Caco-2 (cell line): Measurements from ENCODE around the gene ABHD17B. TPM values are rescaled to one million over a fixed set of nuclear protein-coding genes. Genes with fewer than 3 reads are reported as not detected.

Source experiments
- BruUV-seq: library from RNA; stranded (reverse); fragments of 400-500 nt; replicated peaks from 2 replicates; lab custom pipeline; 2021; lab: Mats Ljungman, UMichigan
- CTCF ChIA-PET: fragments of 300-600 bp; sonication (Branson Sonifier 250); formaldehyde crosslinking; loops from one replicate; lab custom pipeline; 2022; ENCODE audit warnings: antibody characterized with exemption; lab: Charles Lee
- POLR2A ChIA-PET: fragments of 300-600 bp; sonication (Branson Sonifier 250); formaldehyde crosslinking; loops from one replicate; lab custom pipeline; 2022; ENCODE audit warnings: antibody characterized with exemption; lab: Charles Lee
- DNase-seq, 2 experiments: peaks; one replicate each; pipeline versions ENCODE4 v3.0.0 to v3.0.0-alpha.2; 2020 to 2022
- H3K27me3 ChIP-seq: replicated peaks from 2 replicates; pipeline ENCODE4 v1.6.0; 2011; ENCODE audit warnings: low read length; ENCODE audit not compliant: control insufficient read depth, insufficient read depth
- H3K36me3 ChIP-seq: 2 replicates; pipeline ENCODE4 v1.5.1; 2011; ENCODE audit warnings: low read length; ENCODE audit not compliant: control insufficient read depth, insufficient read depth
- H3K4me1 ChIP-seq: fragments of 250-450 bp; sonication (Bioruptor Pico); 2 replicates; pipeline ENCODE4 v1.5.1; 2020; ENCODE audit warnings: mild to moderate bottlenecking
- H3K4me3 ChIP-seq: 2 replicates; pipeline ENCODE4 v1.5.1; 2011; ENCODE audit warnings: low read depth, mild to moderate bottlenecking, control low read depth, low read length
- H3K9me3 ChIP-seq: fragments of 250-450 bp; sonication (Bioruptor Pico); 2 replicates; pipeline ENCODE4 v1.5.1; 2020; ENCODE audit warnings: mild to moderate bottlenecking, moderate library complexity
- H3K27ac Mint-ChIP-seq: one replicate; pipeline ENCODE4 v1.8.0; 2022; ENCODE audit warnings: mixed read lengths; ENCODE audit not compliant: unreplicated experiment
- H3K27me3 Mint-ChIP-seq: one replicate; pipeline ENCODE4 v1.8.0; 2022; ENCODE audit warnings: mixed read lengths; ENCODE audit not compliant: insufficient read depth, unreplicated experiment
- H3K36me3 Mint-ChIP-seq: one replicate; pipeline ENCODE4 v1.8.0; 2022; ENCODE audit warnings: mild to moderate bottlenecking, mixed read lengths; ENCODE audit not compliant: insufficient read depth, unreplicated experiment
- H3K4me1 Mint-ChIP-seq: one replicate; pipeline ENCODE4 v1.8.0; 2022; ENCODE audit warnings: low read depth, mixed read lengths; ENCODE audit not compliant: unreplicated experiment
- H3K4me3 Mint-ChIP-seq: one replicate; pipeline ENCODE4 v1.8.0; 2022; ENCODE audit warnings: mild to moderate bottlenecking, moderate library complexity, mixed read lengths; ENCODE audit not compliant: unreplicated experiment
- H3K9me3 Mint-ChIP-seq: one replicate; pipeline ENCODE4 v1.8.0; 2022; ENCODE audit warnings: mixed read lengths; ENCODE audit not compliant: unreplicated experiment
- CTCF ChIP-seq, 2 experiments: fragments of 200-600 bp in 1 of 2; IDR thresholded peaks; 1 replicate in 1 of 2; 2 replicates in 1 of 2; pipeline versions ENCODE4 v1.5.1 to v1.8.0; 2011 to 2022; ENCODE audit warnings: antibody characterized with exemption in 1 of 2, control low read depth in 1 of 2, inconsistent platforms in 1 of 2, low read depth in 1 of 2, low read length in 1 of 2, mild to moderate bottlenecking in 1 of 2, moderate library complexity in 1 of 2; ENCODE audit not compliant: insufficient read depth in 1 of 2, severe bottlenecking in 1 of 2, unreplicated experiment in 1 of 2
- intact Hi-C: fragments of 100-400 bp; cut with micrococcal nuclease; formaldehyde crosslinking; loops from one replicate; pipeline ENCODE4 v1.10.0; 2022; ENCODE audit not compliant: unreplicated experiment
- total RNA-seq: library from RNA; stranded (reverse); gene quantifications from 2 replicates; pipeline ENCODE4 v1.2.3, GENCODE V29; 2022

The ABHD17B gene
- total RNA-seq, 1 experiment from 2014 or later, result 6.9 TPM

- BruUV-seq, result no TSS peak
- no peak for DNase-seq
- H3K36me3 Mint-ChIP-seq, result no peaks in the 10 kb centered on the region
- ChIA-PET POLR2A (no interaction called here), CTCF (no interaction called here)
- Histone ChIP-seq H3K9me3 (no peaks in the 10 kb centered on the region), H3K4me1 (no peaks in the 10 kb centered on the region), H3K27me3 (no peaks in the 10 kb centered on the region), H3K36me3 (no peaks in the 10 kb centered on the region), H3K4me3 (no peak overlapping the region)
- no peak overlapping the region for H3K27ac Mint-ChIP-seq
- no peaks in the 10 kb centered on the region for H3K9me3 Mint-ChIP-seq
- no peak for TF ChIP-seq CTCF (IDR thresholded peaks at IDR 0.05; ENCODE audit: insufficient read depth in 1 of 2, low read depth in 1 of 2, low read length in 1 of 2, severe bottlenecking in 1 of 2, unreplicated experiment in 1 of 2)
- no peak overlapping the region for H3K4me3 Mint-ChIP-seq
- intact Hi-C loops, result no loop called here
- H3K4me1 Mint-ChIP-seq, result no peaks in the 10 kb centered on the region
- no peaks in the 10 kb centered on the region for H3K27me3 Mint-ChIP-seq
Observed at GRCh38 chr9:71839668-71840067, 71.3 kb downstream of the ABHD17B start.

GRCh38 chr9:71835596-71835995 is 75.4 kb downstream of the ABHD17B start:
- BruUV-seq, result no TSS peak
- POLR2A ChIA-PET, result no interaction called here

GRCh38 chr9:71830929-71831328 is 80.1 kb downstream of the ABHD17B start:
- CTCF ChIA-PET, result no interaction called here
- no TSS peak for BruUV-seq

More at GRCh38 chr9:71835596-71835995, 75.4 kb downstream of the ABHD17B start:
- H3K27me3 ChIP-seq, result no peaks in the 10 kb centered on the region
- no peak overlapping the region for H3K4me3 Mint-ChIP-seq
- H3K36me3 ChIP-seq, result no peaks in the 10 kb centered on the region
- H3K4me3 ChIP-seq, result no peak overlapping the region
- DNase-seq, result no peak
- H3K9me3 Mint-ChIP-seq, result no peaks in the 10 kb centered on the region
- no peak overlapping the region for H3K27ac Mint-ChIP-seq
- H3K4me1 Mint-ChIP-seq, result no peaks in the 10 kb centered on the region
- intact Hi-C loops, result no loop called here
- no peak for TF ChIP-seq CTCF (IDR thresholded peaks at IDR 0.05; ENCODE audit: insufficient read depth in 1 of 2, low read depth in 1 of 2, low read length in 1 of 2, severe bottlenecking in 1 of 2, unreplicated experiment in 1 of 2)
- no peaks in the 10 kb centered on the region for H3K27me3 Mint-ChIP-seq
- no peaks in the 10 kb centered on the region for H3K9me3 ChIP-seq
- H3K4me1 ChIP-seq, result no peaks in the 10 kb centered on the region
- H3K36me3 Mint-ChIP-seq, result no peaks in the 10 kb centered on the region
- CTCF ChIA-PET, result no interaction called here

More at GRCh38 chr9:71830929-71831328, 80.1 kb downstream of the ABHD17B start:
- Mint-ChIP-seq H3K9me3 (no peaks in the 10 kb centered on the region), H3K27me3 (peaks cover 5% of the 10 kb centered on the region), H3K4me3 (no peak overlapping the region), H3K36me3 (no peaks in the 10 kb centered on the region), H3K27ac (no peak overlapping the region), H3K4me1 (no peaks in the 10 kb centered on the region)
- no peak for DNase-seq
- Histone ChIP-seq H3K9me3 (no peaks in the 10 kb centered on the region), H3K4me1 (no peaks in the 10 kb centered on the region), H3K4me3 (no peak overlapping the region), H3K27me3 (no peaks in the 10 kb centered on the region), H3K36me3 (no peaks in the 10 kb centered on the region)
- TF ChIP-seq CTCF (IDR thresholded peaks at IDR 0.05; ENCODE audit: insufficient read depth in 1 of 2, low read depth in 1 of 2, low read length in 1 of 2, severe bottlenecking in 1 of 2, unreplicated experiment in 1 of 2), result no peak
- intact Hi-C loops, result no loop called here
- POLR2A ChIA-PET, result no interaction called here
